Kidney (tissue), 14 donors: ENCODE measurements around the gene ZNF618. TPM values are rescaled to one million over a fixed set of nuclear protein-coding genes. Genes with fewer than 3 reads are reported as not detected.

Experiments
- DNase-seq, 5 donors: peaks; one replicate each; pipeline ENCODE4 v3.0.0-alpha.2; 2013 to 2020
- FAIRE-seq: peaks from 2 replicates; lab custom pipeline; 2012; peaks lifted over from hg19 to GRCh38; lab: Jason Lieb, UNC
- H3K27ac ChIP-seq, 2 donors: one replicate each; pipeline ENCODE4 v1.7.0; 2013; ENCODE audit warnings: low read depth in 2 of 2, low read length in 2 of 2, inconsistent platforms in 1 of 2
- H3K27me3 ChIP-seq: one replicate; pipeline ENCODE4 v1.7.1; 2013; ENCODE audit warnings: low read length, inconsistent platforms; ENCODE audit not compliant: control insufficient read depth, insufficient read depth
- H3K36me3 ChIP-seq, 3 donors: one replicate each; pipeline versions ENCODE4 v1.7.0 to v1.7.1; 2013; ENCODE audit warnings: low read length in 3 of 3, control low read depth in 1 of 3, inconsistent platforms in 1 of 3; ENCODE audit not compliant: insufficient read depth in 3 of 3, control insufficient read depth in 2 of 3
- H3K4me1 ChIP-seq, 3 donors: one replicate each; pipeline versions ENCODE4 v1.7.0 to v1.7.1; 2013; ENCODE audit warnings: low read length in 3 of 3, inconsistent platforms in 1 of 3, low read depth in 1 of 3; ENCODE audit not compliant: control insufficient read depth in 2 of 3, insufficient read depth in 2 of 3
- H3K4me3 ChIP-seq, 3 donors: one replicate each; pipeline versions ENCODE4 v1.7.0 to v1.8.1; 2013; ENCODE audit warnings: low read length in 3 of 3, control low read depth in 1 of 3, inconsistent platforms in 1 of 3
- H3K9ac ChIP-seq, 3 donors: one replicate each; pipeline versions ENCODE4 v1.7.0 to v1.7.1; 2013; ENCODE audit warnings: low read length in 3 of 3, control low read depth in 1 of 3, inconsistent platforms in 1 of 3
- H3K9me3 ChIP-seq, 3 donors: one replicate each; pipeline versions ENCODE4 v1.7.0 to v1.7.1; 2013; ENCODE audit warnings: low read length in 3 of 3, control low read depth in 1 of 3, inconsistent platforms in 1 of 3; ENCODE audit not compliant: control insufficient read depth in 2 of 3, insufficient read depth in 1 of 3
- CTCF ChIP-seq: IDR thresholded peaks from 3 replicates; pipeline ENCODE4 v1.5.1; 2012; ENCODE audit warnings: mild to moderate bottlenecking, moderate library complexity, borderline replicate concordance; ENCODE audit not compliant: insufficient read depth; ENCODE audit errors: extremely low read depth
- intact Hi-C: fragments of 100-400 bp; cut with DNase I; formaldehyde crosslinking; loops from one replicate; pipeline ENCODE4 v1.11.1; 2022
- polyA plus RNA-seq: library from polyadenylated mRNA; stranded (reverse); fragments of 350-450 nt; fragmentation: Illumina TruSeq; extraction: RNeasy Lipid Tissue Mini Kit (QIAGEN cat#74804); gene quantifications from one replicate; pipeline ENCODE4 v1.2.3, GENCODE V29; 2014; ENCODE audit warnings: low read depth, low replicate concordance; ENCODE audit not compliant: insufficient read depth
- total RNA-seq: library from RNA; stranded (reverse); fragmentation: NEBNext Ultra II Directional; extraction: Animal tissue kit (Norgen Biotek cat#: 25700); gene quantifications from one replicate; pipeline ENCODE4 v1.2.1, GENCODE V29; 2021
- donor health status: control.
- donor health status: control.
- donor health status: control.
- donor health status: control.
- donor health status: control.
- donor health status: DM: yes; HTN: yes; CAD: no.
- donor health status: Normal renal cell carcinoma (clear cell type).

The ZNF618 gene
- total and polyA plus RNA-seq, 2 donors from 2014 or later, result 5.6 to 31.9 TPM

- H3K36me3 ChIP-seq, result no peaks in the 10 kb centered on the region
- FAIRE-seq, result no peak
- no peaks in the 10 kb centered on the region for H3K27me3 ChIP-seq
- H3K4me3 ChIP-seq, result no peak overlapping the region
- peak overlapping the region in 1 of 2 donors; percentile 4 for H3K27ac ChIP-seq
- intact Hi-C loops, result no loop called here
- no peaks in the 10 kb centered on the region for H3K9me3 ChIP-seq
- no peak for TF ChIP-seq CTCF
- peak in 2 of 5 donors; percentile 25 for DNase-seq
- H3K9ac ChIP-seq, result no peak overlapping the region
- H3K4me1 ChIP-seq, result peaks cover 0 to 4% (median 4%) of the 10 kb centered on the region in 3 donors
These were observed 196.4 kb downstream of the ZNF618 start for GRCh38 chr9:114072184-114073140.

GRCh38 chr9:114075602-114076001, 199.5 kb downstream of the ZNF618 start:
- no peak for TF ChIP-seq CTCF
- DNase-seq, result no peak
- intact Hi-C loops, result no loop called here

GRCh38 chr9:114076237-114077161, 200.4 kb downstream of the ZNF618 start:
- Histone ChIP-seq H3K27me3 (no peaks in the 10 kb centered on the region), H3K4me1 (peaks cover 0 to 22% (median 16%) of the 10 kb centered on the region in 3 donors), H3K9ac (no peak overlapping the region), H3K27ac (no peak overlapping the region), H3K36me3 (no peaks in the 10 kb centered on the region), H3K4me3 (no peak overlapping the region), H3K9me3 (no peaks in the 10 kb centered on the region)
- intact Hi-C loops, result no loop called here
- TF ChIP-seq CTCF, result no peak
- DNase-seq (no peak), FAIRE-seq (no peak)

More at GRCh38 chr9:114075602-114076001, 199.5 kb downstream of the ZNF618 start:
- no peaks in the 10 kb centered on the region for H3K9me3 ChIP-seq
- H3K9ac ChIP-seq, result no peak overlapping the region
- H3K27ac ChIP-seq, result no peak overlapping the region
- H3K36me3 ChIP-seq, result no peaks in the 10 kb centered on the region
- H3K27me3 ChIP-seq, result no peaks in the 10 kb centered on the region
- FAIRE-seq, result no peak
- no peak overlapping the region for H3K4me3 ChIP-seq
- peaks cover 0 to 17% (median 12%) of the 10 kb centered on the region in 3 donors for H3K4me1 ChIP-seq
